HG03159 (cell line): ENCODE data around the gene CLN6.
"Not testable (repeated sequence)": the region's sequence is repeated elsewhere in the genome, so short reads cannot be mapped to it uniquely, and the experiment has no call there.

ENCODE experiments used
- ATAC-seq: cut with Tn5 transposase; IDR thresholded peaks from one replicate; pipeline ENCODE4 v1.9.1; 2021; ENCODE audit warnings: mild to moderate bottlenecking, moderate library complexity; ENCODE audit not compliant: unreplicated experiment

The CLN6 gene

DNA sequence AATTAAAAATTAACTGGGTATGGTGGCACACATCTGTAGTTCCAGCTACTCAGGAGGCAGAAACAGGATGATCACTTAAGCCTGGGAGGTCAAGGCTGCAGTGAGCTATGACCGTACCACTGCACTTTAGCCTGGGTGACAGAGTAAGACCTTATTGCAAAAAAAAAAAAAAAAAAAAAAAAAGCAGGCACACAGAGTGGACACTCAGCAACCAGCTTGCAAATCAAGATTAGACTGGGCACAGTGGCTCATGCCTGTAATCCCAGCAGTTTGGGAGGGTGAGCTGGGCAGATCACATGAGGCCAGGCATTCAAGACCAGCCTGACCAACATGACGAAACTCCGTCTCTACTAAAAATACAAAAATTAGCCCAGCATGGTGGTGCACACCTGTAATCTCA lies 5.4 kb downstream of the CLN6 start:
- no peak for ATAC-seq

DNA sequence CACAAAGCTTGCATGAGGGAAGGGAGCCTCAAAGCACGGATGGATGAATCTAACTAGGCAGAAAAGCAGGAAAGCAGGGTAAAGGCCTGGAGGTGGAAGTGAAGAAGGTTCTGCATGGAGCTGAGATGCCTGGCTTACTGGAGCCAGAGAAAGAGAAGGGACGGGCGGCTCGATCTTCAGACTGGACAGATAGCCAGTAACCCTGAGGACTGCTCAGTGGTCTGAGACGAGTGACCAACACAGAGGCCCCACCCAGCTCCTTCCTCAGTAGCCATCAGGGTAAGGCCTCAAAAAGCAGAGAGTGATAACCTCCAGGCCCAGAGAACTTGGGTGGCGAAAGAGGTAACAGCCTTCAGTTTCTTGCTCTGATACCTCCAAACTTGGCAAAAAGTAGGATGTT lies 6.4 kb downstream of the CLN6 start:
- ATAC-seq = no peak

DNA sequence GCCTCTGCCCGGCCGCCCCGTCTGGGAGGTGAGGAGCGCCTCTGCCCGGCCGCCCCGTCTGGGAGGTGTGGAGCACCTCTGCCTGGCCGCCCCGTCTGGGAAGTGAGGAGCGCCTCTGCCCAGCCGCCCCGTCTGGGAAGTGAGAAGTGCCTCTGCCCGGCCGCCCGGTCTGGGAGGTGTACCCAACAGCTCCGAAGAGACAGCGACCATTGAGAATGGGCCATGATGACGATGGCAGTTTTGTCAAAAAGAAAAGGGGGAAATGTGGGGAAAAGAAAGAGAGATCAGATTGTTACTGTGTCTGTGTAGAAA lies 7.1 kb downstream of the CLN6 start:
- ATAC-seq = not testable (repeated sequence)

DNA sequence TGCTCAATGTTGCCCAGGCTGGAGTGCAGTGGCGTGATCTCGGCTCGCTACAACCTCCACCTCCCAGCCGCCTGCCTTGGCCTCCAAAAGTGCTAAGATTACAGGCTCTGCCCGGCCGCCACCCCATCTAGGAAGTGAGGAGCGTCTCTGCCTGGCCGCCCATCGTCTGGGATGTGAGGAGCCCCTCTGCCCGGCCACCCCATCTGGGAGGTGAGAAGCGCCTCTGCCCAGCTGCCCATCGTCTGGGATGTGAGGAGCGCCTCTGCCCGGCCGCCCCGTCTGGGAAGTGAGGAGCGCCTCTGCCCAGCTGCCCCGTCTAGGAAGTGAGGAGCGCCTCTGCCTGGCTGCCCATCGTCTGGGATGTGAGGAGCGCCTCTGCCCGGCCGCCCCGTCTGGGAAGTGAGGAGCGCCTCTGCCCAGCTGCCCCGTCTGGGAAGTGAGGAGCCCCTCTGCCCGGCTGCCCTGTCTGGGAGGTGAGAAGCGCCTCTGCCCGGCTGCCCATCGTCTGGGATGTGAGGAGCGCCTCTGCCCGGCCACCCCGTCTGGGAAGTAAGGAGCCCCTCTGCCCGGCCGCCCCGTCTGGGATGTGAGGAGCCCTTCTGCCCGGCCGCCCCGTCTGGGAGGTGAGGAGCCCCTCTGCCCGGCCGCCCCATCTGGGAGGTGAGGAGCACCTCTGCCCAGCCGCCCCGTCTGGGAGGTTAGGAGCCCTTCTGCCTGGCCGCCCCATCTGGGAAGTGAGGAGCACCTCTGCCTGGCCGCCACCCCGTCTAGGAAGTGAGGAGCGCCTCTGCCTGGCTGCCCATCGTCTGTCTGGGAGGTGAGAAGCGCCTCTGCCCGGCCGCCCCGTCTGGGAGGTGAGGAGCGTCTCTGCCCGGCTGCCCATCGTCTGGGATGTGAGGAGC lies 7.7 kb downstream of the CLN6 start:
- not testable (repeated sequence) for ATAC-seq

DNA sequence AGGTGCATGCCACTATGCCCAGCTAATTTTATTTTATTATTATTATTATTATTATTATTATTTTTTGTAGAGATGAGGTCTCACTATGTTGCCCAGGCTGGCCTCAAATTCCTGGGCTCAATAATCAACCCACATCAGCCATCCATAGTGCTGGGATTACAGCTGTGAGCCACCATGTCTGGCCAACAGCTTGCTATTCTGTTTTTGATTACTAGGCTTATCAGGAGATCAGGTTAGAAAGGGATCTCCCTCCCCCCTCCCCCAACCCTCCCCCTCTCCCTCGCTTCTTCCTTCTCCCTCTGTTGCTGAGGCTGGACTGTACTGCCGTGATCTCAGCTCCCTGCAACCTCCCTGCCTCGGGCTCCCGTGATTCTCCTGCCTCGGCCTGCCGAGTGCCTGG lies 8.6 kb downstream of the CLN6 start:
- ATAC-seq = no peak

DNA sequence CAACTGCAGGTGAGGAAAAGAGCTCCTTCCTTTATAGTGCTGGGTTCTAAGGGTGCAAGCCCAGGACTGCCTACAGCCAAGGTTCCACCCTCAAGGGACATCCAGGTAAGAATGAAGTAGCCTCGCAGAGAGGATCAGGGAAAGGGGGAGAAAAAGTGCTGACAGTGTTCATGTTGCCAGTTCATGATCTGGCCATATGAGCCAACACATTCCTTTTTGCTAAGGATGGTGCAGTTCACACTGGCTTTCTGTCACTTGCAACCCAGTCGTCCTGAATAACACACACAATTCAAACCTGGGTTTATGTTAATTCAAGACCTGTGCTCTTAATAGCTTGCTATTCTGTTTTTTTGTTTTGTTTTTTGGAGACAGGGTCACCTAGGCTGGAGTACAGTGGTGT lies 9.0 kb downstream of the CLN6 start:
- ATAC-seq = no peak

DNA sequence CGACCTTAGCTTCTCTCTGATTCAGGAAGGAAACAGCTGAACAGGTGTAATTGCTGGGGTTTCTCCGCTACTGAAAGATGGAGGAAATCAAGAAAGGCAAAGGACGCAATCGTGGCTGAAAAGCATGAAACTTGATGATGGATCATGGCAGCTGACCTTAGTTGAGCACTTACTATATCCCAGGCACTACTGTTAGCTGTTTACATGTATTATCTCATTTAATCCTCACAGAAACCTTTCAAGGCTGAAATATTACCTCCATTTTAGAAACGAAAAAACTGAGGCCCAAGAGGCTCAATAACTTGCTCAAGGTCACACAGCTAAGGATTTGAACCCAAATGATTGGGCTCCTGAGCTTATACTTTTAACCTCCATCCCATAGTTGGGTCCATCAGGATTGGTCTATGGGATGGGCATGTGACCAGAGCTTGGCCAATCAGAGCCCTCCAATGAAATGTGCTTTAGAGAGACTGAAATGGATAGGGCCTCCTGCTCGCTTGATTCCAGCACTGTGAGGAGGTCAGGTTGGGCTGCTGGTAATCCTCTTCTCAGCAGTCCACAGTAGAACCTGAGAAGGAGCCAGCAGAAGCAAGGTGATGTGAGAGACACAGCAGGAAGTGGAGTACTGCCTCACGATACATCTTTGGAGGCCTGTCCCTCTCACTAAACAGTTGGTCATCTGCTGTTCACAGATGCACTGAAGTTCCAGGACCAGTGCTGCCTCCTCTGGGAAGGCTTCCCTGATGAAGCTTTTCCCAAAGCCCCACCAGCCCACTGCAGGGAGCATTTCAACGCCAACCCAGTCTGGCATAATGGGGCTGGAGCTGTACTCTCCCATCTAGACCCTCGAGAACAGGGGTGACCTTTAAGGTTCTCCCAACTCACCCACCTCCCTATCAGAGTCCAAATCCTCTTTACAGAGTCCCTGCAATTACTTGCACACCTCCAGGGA lies 10.4 kb downstream of the CLN6 start:
- no peak for ATAC-seq

DNA sequence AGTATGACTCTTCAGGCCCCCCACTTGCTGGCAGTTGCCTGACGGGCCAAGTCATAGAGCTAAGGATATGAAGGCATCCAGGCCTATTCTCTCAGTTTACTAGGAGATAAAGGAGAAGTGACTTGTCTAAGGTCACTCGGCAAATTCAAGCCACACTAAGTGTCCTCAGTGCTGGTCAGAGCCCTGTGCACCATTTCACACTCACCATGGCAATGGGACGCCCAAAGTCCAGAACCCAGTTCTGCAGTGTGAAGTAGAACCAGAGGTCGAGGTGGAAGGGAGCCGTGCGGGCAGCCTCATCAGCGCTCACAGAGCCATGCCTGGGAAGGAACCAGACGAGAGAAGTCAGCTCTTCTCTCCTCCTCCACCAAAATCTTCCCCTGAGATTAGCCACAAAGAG lies 11.2 kb downstream of the CLN6 start:
- no peak for ATAC-seq

DNA sequence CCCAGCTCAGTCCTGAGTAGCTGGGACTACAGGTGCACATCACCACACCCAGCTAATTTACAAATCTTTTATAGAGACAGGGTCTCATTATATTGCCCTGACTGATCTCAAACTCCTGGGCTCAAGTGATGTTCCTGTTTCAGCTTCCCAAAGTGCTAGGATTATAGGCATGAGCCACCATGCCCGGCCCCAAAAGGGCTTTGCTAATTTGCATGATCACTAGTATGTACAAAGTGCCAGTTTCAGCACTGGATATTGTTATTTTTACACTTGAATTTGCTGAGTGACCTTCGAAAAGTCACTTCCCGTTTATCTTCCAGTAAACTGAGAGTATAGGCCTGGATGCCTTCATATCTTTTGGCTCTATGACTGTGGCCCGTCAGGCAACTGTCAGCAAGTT lies 12.2 kb downstream of the CLN6 start:
- ATAC-seq = no peak

DNA sequence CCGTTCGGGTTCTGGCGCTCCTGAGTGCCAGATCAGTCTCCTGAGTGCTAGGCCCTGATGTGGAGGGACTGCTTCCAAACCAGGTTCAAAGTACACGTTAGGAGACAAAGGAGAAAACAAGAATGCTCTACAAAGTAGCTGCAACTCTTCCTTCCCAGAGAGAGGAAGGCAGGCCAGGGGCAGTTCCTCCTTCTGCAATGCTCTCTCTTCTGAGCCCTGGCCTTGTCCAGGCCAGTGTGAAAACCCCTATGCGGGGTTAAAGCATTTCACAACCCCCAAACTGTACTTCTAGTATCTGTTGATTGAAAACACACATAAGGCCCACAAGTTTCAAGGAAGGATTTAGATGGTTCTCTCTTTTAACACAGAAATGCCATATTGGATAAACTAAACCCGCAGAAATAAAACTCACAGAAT lies 14.7 kb downstream of the CLN6 start:
- ATAC-seq = no peak

DNA sequence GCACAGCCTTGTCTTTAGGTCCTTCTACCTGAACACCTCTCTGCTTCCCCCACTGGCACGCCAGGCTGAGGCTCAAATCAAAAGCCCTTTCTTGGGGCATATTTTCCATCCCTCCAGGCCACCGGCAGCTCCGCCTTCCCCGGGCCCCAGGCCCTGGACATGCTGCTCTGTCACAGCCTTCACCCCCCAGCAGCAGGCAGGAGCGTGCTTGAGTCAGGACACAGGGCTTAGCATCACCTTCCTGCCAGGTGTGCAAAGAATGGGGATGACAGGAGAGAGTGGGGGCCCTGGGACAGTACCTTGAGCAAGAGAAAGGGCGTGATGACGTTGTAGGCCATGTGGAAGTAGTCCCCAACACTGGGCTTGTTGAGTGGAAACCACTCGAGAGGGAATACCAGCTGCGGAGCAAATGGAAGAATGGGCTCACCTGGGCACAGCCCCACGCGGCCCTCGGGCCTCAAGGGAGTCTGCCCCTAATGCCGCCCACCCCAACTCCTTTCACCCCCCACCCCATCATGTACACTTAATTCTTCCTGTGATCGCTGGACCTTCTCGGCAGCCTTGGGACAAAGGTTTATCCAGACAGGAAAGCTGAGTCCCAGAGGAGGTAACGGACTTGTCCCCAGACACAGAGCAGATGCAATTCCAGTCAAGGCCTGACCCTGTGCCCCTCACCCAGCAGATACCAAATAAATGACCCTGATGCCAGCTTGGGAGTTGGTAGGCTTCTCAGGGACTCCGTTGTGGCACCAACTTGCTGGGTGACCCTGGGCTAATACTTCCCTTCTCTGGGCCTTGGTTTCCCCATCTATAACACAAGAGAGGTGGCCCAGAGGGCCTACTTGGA lies 15.3 kb downstream of the CLN6 start:
- no peak for ATAC-seq

DNA sequence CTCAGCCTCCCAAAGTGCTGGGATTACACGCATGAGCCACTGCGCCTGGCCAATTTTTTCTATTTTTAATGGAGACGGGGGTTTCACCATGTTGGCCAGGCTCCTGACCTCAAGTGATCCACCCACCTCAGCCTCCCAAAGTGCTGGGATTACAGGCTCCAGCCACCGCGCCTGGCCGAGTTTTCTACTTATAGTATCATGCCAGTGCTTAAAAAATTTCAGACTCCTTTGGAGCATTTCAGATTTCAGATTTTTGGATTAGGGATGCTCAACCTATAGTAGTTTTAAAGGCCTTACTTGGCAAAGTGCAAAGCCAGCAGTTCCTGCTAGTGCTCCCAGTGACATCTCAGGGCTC lies 16.1 kb downstream of the CLN6 start:
- ATAC-seq = not testable (repeated sequence)

DNA sequence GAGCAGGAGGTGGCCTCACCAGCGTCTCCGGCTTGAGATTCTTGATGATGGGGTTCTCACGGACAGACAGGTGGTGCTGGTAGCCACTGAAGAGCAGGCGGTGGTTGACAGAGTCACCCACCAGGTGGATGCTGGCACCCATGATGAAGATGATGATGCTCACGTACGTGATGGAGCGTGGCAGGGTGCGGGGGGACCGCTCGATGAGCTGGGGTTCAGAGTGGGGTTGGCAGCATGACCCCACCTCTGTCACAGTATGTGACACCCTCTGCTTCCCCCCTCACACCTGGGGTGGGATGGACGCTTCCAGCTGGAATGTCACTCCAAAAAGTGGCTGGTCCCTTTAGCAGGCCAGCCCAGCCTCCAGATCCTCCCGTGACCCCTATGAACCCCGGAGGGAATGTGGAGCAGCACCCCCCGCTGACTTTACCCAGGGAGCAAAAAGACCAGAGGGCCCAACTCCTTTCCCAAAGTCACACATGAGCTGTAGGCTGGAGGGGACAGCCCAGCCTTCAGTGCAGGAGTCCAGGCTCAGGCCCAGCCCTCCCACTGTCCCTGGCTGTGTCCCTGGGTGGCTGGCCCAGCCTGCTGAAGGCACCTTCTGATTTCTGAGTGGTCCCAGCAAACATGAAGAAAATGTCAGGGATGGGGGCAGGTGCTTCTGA lies 17.7 kb downstream of the CLN6 start:
- no peak for ATAC-seq

DNA sequence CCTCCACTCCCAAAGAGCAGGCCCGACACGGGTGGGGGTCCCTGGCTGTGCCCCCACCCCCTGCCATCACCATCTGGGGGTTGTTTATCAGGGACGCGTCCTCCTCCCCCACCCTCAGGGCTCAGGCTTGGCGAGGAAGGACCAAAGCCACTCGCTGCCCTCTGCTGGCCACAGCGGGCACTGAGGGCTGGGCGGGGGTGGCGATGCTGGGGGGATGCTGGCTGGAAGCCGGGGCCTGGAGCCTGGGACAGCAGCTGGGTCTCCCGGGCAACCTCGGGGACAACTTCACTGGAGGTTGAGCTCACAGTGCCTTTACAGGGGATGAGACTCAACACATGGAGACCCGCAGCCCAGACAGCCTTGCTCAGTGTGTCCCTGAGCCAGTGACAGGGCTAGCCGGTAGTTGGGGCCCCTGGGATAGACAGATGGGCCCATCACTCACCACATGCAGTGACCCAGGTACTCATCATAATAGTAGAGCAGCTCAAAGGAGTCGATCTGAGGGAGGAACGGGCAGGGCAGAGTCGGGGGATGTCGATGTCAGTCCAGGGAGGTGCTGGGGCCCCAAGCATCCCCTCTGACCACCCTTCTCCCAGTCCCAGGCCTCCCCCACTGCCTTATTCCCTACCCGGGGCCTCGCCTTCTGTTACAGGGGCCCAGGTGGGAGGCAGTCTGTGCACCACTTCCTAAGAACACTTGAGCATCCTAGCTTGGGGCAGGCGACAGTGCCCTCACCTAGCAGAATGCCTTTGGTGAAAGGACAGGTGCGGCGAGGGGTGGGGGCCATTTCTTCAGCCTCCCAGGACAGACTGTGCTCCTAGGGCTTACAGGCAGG lies 18.5 kb downstream of the CLN6 start:
- ATAC-seq = no peak

DNA sequence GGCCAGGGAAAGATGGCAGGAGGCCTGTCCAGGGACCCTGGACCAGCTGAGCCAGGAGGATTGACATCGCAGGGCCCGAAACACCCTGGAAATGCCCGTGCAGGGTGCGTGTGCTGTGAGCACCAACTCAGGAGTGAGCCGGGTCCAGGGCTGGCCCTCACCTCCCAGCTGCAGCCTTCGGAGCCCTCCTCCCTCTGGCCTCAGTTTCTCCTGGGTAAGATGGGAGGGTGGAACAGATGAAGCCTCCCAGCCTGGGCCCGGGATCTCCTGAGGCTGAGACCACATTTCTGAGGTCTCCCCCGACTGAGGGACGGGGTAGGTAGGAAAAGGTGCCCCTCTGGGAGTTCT lies 19.1 kb downstream of the CLN6 start:
- no peak for ATAC-seq

DNA sequence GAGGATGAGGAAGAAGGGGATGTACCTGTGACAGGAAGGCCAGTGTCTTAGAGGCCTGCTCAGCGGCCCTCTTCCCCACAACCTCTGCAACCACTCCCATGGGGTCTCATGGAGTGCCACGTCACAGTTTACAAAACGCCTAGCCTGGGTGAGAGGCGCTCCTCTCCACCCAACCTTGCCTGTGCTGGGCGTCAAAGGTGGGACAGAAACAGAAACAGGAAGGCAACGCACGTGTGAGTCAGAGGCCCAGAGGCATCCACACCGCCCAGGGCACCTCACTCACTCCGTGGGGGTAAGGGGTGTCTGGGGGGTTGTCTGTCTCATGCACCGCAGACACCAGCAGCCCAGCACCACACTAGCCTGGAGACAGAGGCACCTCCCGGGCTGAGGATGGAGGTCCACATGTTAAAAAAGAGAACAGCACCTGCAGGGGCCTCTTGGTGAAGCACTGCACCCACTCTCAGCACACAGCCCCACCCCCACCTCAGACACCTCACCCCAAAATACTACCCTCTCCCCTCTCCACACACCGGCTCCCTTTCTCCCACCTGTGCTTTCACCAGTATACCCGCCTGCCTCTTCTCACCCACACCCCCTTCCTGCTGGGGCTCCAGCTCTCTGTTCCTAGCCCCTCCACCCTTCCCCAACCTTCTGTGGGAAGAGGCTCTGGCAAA lies 19.7 kb downstream of the CLN6 start:
- peak; percentile 47 for ATAC-seq

DNA sequence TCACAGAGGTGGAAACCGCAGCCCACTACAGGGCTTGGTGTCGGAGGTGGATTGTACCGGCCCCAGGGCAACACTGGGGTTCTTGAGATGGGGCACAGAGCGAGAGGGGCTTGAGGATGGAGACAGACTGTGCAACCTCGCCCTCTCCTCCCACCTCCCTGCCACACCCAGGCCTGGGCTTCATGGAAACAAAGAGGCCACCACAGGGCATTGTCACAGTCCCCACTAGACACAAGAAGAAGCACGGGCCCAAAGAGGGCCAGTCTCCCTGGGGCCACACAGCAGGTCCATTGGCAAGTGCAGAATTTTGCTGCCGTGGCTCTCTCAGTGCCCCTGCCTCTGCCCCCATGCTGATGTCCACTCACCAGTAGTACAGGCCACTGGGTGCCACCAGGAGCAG lies 20.3 kb downstream of the CLN6 start:
- no peak for ATAC-seq

DNA sequence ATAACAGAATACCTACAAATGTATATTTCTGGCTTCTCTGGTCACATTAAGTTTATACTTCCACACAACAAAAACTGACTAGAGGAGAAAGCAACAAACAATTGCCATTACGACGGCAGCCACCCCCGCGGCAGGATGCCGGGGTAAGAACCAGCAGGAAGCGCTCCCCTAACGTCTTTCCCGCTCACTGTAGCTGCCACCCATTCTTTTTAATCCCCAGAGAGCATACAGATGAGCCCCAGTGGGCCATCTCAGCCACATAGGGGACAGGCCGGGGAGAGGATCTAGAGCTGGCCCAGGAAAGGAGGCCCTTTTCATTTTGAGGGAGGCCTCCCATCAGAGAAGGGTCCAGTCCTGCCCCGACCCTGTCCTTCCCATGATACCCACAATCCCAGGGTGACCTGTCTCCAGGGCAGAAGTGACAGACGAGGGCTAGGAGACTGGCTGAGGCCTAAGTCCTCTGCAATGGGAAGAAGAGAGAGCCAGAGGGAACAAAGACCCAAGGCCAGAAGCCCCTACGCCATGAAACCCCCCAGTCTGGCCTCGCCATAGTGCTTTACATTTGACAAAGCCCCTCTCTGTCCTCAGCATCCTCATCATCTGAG lies 20.8 kb downstream of the CLN6 start:
- ATAC-seq = no peak

DNA sequence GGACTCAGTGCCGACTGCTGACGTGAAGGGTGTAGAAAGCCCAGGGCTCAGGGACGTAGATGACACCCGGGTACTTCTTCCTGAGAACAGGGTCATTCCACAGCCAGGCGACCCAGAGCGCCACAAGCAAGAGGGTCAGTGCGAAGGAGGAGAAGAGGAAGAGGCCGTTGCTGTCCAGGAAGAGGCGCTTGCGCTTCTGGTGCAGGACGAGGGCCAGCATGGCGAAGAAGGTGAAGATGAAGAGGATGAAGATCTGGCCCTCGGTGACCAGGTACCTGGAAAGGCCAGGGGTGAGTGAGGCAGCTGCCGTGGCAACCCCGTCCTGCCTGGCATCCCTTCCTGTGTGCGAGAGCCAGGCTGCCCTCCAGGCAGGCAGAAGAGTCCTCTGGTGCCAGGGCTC lies 21.4 kb downstream of the CLN6 start:
- no peak for ATAC-seq
